AG09309 (cell line): ENCODE data around the gene CSGALNACT2.

Experiments
- DNase-seq: peaks from one replicate; pipeline ENCODE4 v3.0.0-alpha.2; 2010; ENCODE audit warnings: low read depth
- H3K4me3 ChIP-seq: 2 replicates; pipeline ENCODE4 v1.5.1; 2011; ENCODE audit warnings: mild to moderate bottlenecking, low read depth, low read length, moderate library complexity; ENCODE audit not compliant: control insufficient read depth
- TF ChIP-seq, protein P1 (sequence below): IDR thresholded peaks from 2 replicates; pipeline ENCODE4 v1.5.1; 2011; ENCODE audit warnings: mild to moderate bottlenecking, low read depth, low read length, inconsistent platforms; ENCODE audit not compliant: insufficient read depth, control insufficient read depth; ENCODE audit errors: missing control alignments

Gene CSGALNACT2

DNA sequence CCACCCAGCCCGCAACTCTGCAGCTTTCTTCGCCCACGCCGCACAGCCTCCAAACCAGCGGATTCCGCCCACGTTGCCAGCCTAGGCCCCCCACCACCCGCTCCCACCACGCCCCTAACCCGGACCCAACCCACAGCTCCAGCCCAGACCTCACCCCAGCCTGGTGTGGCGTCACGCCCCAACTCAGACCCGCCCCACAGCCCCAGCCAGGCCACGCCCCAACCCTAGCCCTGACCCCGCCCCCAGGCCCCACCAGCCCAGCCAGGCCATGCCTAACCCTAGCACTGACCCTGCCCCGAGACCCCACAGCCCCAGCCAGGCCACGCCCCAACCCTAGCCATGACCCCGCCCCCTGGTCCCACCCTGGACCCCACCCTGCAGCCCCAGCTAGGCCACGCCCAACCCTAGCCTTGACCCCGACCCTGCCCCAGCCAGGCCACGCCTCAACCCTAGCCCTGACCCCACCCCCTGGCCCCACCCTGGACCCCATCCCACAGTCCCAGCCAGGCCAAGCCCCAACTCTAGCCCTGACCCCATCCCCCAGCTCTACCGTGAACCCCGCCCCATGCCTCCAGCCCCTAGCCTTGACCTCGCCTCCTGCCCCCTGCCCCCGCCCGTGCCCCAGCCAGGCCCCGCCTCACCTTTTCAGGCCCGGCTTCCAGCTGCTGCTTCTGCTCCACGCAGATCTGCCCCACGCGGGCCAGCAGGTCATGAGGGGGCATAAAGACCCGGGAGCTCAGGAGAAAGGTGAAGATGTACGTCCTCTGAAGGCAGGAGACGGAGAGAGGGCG is 64.6 kb downstream of the CSGALNACT2 start:
- peak overlapping the region; percentile 21 for H3K4me3 ChIP-seq
- TF ChIP-seq, protein P1, sequence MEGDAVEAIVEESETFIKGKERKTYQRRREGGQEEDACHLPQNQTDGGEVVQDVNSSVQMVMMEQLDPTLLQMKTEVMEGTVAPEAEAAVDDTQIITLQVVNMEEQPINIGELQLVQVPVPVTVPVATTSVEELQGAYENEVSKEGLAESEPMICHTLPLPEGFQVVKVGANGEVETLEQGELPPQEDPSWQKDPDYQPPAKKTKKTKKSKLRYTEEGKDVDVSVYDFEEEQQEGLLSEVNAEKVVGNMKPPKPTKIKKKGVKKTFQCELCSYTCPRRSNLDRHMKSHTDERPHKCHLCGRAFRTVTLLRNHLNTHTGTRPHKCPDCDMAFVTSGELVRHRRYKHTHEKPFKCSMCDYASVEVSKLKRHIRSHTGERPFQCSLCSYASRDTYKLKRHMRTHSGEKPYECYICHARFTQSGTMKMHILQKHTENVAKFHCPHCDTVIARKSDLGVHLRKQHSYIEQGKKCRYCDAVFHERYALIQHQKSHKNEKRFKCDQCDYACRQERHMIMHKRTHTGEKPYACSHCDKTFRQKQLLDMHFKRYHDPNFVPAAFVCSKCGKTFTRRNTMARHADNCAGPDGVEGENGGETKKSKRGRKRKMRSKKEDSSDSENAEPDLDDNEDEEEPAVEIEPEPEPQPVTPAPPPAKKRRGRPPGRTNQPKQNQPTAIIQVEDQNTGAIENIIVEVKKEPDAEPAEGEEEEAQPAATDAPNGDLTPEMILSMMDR = no peak
- no peak for DNase-seq

GRCh38 chr10:43203448-43204041 is 65.3 kb downstream of the CSGALNACT2 start:
- DNase-seq = no peak
- TF ChIP-seq, protein P1 = no peak
- no peak overlapping the region for H3K4me3 ChIP-seq

- no peak for DNase-seq
- TF ChIP-seq, protein P1 = no peak
- H3K4me3 ChIP-seq = no peak overlapping the region
These were observed 66.0 kb downstream of the CSGALNACT2 start for GRCh38 chr10:43204042-43204942.

DNA sequence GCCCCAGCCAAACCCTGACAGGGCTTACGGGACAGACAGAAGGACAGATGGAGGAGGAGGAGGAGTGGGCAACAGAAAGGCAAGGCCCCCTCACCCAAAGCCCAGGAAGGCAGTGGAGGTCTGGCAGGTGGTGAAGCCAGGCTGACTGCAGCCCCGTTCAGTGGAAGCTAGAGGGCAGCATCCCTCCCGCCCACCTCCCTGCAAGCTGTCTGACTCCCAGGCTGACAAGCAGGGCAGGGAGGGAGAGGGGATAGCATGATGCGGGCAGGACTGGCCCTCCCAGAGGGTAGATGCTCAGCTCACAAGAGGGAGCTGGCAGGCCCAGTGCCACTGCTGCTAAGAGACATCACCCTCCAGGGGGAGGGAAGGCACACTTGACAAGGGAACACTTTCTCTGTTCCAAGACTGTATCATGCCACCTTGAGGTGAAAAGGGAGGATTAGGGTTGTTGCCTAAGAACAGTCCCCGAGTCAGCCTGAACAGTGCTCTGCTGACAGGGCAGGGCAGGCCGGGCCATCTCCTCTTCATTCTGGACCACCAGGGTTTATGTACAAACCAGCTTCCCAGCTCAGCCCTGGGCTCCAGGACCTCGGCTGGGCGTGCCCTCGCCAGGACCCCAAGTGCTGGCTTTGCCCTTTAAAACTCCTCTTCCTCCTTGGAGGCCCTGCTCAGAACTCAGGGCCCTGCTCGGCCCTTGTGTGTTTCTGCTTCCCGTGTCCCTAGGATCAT is 66.9 kb downstream of the CSGALNACT2 start:
- TF ChIP-seq, protein P1 = peak; percentile 88
- H3K4me3 ChIP-seq = no peak overlapping the region
- DNase-seq = no peak

DNA sequence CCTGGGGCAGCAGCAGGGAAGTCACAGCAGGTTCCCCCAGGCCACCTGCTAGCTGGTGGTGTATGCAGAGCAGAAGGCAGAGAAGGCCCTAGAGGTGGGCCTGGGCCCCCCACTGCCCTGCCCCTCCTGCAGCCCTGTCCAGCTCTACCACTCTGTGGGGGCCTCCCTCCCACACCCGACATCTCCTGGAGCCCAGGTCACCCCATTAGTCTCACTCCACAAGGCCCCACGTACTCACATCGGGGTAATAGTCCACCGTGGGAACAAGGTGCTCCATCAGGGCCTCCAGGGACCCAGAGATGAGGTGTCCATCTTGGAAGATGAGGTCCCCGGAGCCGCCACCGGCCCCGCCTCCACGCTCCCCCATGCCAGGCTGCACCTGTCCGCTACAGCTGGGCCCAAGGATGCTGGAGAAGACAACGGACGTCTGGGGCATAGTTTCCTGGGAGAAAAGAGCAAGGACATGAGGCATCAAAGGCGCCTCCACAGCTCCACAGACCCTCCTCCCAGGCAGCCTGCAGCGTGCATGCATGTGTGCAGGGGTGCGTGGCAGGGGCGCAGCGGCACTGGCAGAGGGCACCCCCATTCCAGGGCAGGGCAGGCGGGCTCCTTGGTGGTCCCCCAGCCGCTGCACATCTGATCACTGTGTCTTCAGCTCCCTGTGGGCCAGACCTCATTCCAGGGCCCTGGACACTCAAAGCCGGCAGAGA is 67.6 kb downstream of the CSGALNACT2 start:
- TF ChIP-seq, protein P1 = no peak
- DNase-seq = no peak

More for the DNA sequence above, 67.6 kb downstream of the CSGALNACT2 start:
- no peak overlapping the region for H3K4me3 ChIP-seq
